Endothelial cell of umbilical vein (primary cell): ENCODE results near the gene MAP3K15.

Source experiments
- EZH2 ChIP-seq: IDR thresholded peaks from 2 replicates; pipeline ENCODE4 v1.6.1; 2012; ENCODE audit warnings: borderline replicate concordance, low read depth, mild to moderate bottlenecking, moderate library complexity, low read length, inconsistent platforms; ENCODE audit not compliant: severe bottlenecking
- FOS ChIP-seq: IDR thresholded peaks from 2 replicates; pipeline ENCODE4 v1.6.1; 2011; ENCODE audit warnings: mild to moderate bottlenecking, low read length, moderate library complexity, borderline replicate concordance; ENCODE audit not compliant: insufficient read depth
- MYC ChIP-seq: IDR thresholded peaks from one replicate; pipeline ENCODE4 v1.6.1; 2011; ENCODE audit warnings: mild to moderate bottlenecking, low read depth, low read length
- POLR2A ChIP-seq: IDR thresholded peaks from 2 replicates; pipeline ENCODE4 v1.6.1; 2012; ENCODE audit warnings: low read depth, mild to moderate bottlenecking, control low read depth, low read length
- POLR2AphosphoS5 ChIP-seq: IDR thresholded peaks from 2 replicates; pipeline ENCODE4 v1.6.1; 2012; ENCODE audit warnings: low read depth, mild to moderate bottlenecking, control low read depth, low read length, moderate library complexity; ENCODE audit not compliant: insufficient read depth
- TF ChIP-seq, protein P1 (sequence below), 2 donors: IDR thresholded peaks; 1 replicate in 1 of 2; 2 replicates in 1 of 2; pipeline ENCODE4 v1.5.1; 2011; ENCODE audit warnings: low read length in 2 of 2, mild to moderate bottlenecking in 2 of 2, moderate library complexity in 2 of 2, control low read depth in 1 of 2, inconsistent platforms in 1 of 2, low read depth in 1 of 2; ENCODE audit not compliant: insufficient read depth in 1 of 2; ENCODE audit errors: extremely low read depth in 1 of 2

DNA sequence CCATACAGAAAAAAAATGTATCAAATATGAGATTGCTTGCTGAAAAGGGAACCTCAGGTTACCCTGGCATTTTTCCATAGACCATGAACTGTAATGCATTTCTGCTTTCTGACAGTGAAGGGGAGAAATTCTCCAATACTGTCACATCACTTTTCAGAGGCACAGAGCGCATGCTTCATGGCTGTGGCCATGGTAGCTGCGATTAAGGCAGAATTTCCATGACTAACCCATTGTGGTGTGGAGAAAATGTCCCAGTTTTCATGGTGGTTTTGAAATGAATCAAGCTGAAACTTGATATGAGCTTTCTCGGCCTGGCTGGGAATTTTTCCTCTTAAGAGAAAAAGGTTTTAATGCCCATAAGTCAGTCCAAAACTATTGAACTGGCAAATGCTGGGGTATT is 39.5 kb upstream of the MAP3K15 start:
- TF ChIP-seq MYC, result no peak
- TF ChIP-seq, protein P1, sequence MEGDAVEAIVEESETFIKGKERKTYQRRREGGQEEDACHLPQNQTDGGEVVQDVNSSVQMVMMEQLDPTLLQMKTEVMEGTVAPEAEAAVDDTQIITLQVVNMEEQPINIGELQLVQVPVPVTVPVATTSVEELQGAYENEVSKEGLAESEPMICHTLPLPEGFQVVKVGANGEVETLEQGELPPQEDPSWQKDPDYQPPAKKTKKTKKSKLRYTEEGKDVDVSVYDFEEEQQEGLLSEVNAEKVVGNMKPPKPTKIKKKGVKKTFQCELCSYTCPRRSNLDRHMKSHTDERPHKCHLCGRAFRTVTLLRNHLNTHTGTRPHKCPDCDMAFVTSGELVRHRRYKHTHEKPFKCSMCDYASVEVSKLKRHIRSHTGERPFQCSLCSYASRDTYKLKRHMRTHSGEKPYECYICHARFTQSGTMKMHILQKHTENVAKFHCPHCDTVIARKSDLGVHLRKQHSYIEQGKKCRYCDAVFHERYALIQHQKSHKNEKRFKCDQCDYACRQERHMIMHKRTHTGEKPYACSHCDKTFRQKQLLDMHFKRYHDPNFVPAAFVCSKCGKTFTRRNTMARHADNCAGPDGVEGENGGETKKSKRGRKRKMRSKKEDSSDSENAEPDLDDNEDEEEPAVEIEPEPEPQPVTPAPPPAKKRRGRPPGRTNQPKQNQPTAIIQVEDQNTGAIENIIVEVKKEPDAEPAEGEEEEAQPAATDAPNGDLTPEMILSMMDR (IDR thresholded peaks at IDR 0.05; ENCODE audit: extremely low read depth in 1 of 2, insufficient read depth in 1 of 2, low read depth in 1 of 2, low read length in 2 of 2), result no peak
- no peak for TF ChIP-seq EZH2
- TF ChIP-seq POLR2A, result no peak
- TF ChIP-seq POLR2AphosphoS5, result no peak
- no peak for TF ChIP-seq FOS
